ENCODE measurements around the gene AQP12A. TPM values are rescaled to one million over a fixed set of nuclear protein-coding genes. Genes with fewer than 3 reads are reported as not detected.

The AQP12A gene
- total and polyA plus RNA-seq, 2 experiments from 2014 or later = not detected

- no peak overlapping the region for H3K4me3 Mint-ChIP-seq
- TF ChIP-seq JUNB (IDR thresholded peaks at IDR 0.05; ENCODE audit: unreplicated experiment) (no peak), CREB1 (CRISPR knock-in tag; IDR thresholded peaks at IDR 0.05; ENCODE audit: low read depth) (no peak), ZNF331 (CRISPR knock-in tag; IDR thresholded peaks at IDR 0.05; ENCODE audit: low read depth) (no peak), ZNF114 (CRISPR knock-in tag; IDR thresholded peaks at IDR 0.05) (no peak), CTCF (conservative IDR thresholded peaks at IDR 0.05; ENCODE audit: low read depth in 2 of 2) (no peak), POLR2AphosphoS5 (IDR thresholded peaks at IDR 0.05; ENCODE audit: low read depth) (no peak), STAT1 (IDR thresholded peaks at IDR 0.05; ENCODE audit: unreplicated experiment) (no peak), ZNF462 (CRISPR knock-in tag; IDR thresholded peaks at IDR 0.05) (no peak), EZH2 (IDR thresholded peaks at IDR 0.05; ENCODE audit: low read depth, unreplicated experiment) (no peak), NANOG (IDR thresholded peaks at IDR 0.05; ENCODE audit: borderline replicate concordance) (no peak), EZH2phosphoT487 (IDR thresholded peaks at IDR 0.05; ENCODE audit: unreplicated experiment) (no peak), ETS1 (IDR thresholded peaks at IDR 0.05) (no peak), REST (IDR thresholded peaks at IDR 0.05; ENCODE audit: unreplicated experiment) (no peak)
- H3K4me1 Mint-ChIP-seq = peaks cover 2% of the 10 kb centered on the region; the same call in 1 of the 3 replicates
- no peaks in the 10 kb centered on the region for H3K9me3 Mint-ChIP-seq
- no peak overlapping the region for H3K27ac Mint-ChIP-seq
- Histone ChIP-seq H3K9me2 (ENCODE audit: insufficient read depth) (no peaks in the 10 kb centered on the region), H3K4me1 (ENCODE audit: insufficient read depth) (no peaks in the 10 kb centered on the region), H3F3A (replicated peaks; ENCODE audit: low read depth) (no peaks in the 10 kb centered on the region), H2AFZ (no peak overlapping the region), H3K4me3 (no peak overlapping the region), H4K20me1 (replicated peaks; ENCODE audit: insufficient read depth) (no peaks in the 10 kb centered on the region), H3K79me2 (replicated peaks; ENCODE audit: insufficient read depth) (no peaks in the 10 kb centered on the region), H3K27ac (ENCODE audit: low read depth) (no peak overlapping the region), H3K4me2 (no peak overlapping the region), H3K27me3 (ENCODE audit: insufficient read depth) (no peaks in the 10 kb centered on the region), H3K36me3 (ENCODE audit: insufficient read depth) (no peaks in the 10 kb centered on the region)
- peaks cover 4% of the 10 kb centered on the region for H3K27me3 Mint-ChIP-seq (ENCODE audit: insufficient read depth, low read depth, poor library complexity)
- DNase-seq (ENCODE audit: low spot score) = no peak
- H3K36me3 Mint-ChIP-seq (ENCODE audit: low read depth) = no peaks in the 10 kb centered on the region
- no peak for ATAC-seq
Observed at GRCh38 chr2:240686460-240686859, 5.2 kb upstream of the AQP12A start.
